GM19351 (cell line): Measurements from ENCODE around the gene AUP1.

Experiments
- ATAC-seq: cut with Tn5 transposase; IDR thresholded peaks from one replicate; pipeline ENCODE4 v1.9.1; 2021; ENCODE audit warnings: mild to moderate bottlenecking, moderate library complexity; ENCODE audit not compliant: unreplicated experiment

AUP1 gene

DNA sequence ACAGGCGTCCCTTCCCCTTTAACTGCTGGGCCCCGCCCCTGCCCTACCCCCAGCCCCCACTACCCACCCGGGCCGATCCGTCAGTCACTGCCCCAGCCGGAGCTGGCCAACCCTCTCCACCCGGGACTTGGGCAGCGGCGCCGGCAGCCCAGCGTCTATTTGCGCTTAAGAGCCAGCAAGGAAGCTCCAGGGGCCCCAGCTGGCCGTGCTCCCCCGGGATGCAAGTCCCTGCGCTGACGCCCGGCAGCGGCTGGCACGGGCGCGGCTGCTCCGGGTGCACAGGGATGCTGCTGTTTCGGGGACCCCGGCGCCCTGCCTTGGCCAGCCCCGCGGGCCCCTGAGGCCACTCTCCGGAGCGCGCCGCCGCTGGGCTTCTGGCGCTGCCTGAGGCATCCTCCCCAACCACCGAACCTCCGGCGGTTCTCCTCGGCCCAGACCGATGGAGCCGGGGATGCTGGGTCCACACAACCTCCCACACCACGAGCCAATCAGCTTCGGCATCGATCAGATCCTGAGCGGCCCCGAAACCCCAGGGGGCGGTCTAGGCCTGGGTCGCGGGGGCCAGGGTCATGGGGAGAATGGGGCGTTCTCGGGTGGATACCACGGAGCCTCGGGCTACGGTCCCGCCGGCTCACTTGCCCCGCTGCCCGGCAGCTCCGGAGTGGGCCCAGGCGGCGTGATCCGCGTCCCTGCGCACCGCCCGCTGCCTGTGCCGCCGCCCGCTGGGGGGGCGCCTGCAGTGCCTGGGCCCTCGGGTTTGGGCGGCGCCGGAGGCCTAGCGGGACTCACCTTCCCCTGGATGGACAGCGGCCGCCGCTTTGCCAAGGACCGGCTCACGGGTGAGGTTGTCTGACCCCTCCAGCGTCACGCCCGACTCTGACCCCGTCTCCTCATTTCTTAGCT is 14.9 kb downstream of the AUP1 start, which contains the start of gene TLX2:
Gene TLX2, plus strand, starts transcription at position 83 of the 903 bp plus-strand sequence. Its CDS starts 357 bp downstream, at position 440.
- ATAC-seq, result no peak

DNA sequence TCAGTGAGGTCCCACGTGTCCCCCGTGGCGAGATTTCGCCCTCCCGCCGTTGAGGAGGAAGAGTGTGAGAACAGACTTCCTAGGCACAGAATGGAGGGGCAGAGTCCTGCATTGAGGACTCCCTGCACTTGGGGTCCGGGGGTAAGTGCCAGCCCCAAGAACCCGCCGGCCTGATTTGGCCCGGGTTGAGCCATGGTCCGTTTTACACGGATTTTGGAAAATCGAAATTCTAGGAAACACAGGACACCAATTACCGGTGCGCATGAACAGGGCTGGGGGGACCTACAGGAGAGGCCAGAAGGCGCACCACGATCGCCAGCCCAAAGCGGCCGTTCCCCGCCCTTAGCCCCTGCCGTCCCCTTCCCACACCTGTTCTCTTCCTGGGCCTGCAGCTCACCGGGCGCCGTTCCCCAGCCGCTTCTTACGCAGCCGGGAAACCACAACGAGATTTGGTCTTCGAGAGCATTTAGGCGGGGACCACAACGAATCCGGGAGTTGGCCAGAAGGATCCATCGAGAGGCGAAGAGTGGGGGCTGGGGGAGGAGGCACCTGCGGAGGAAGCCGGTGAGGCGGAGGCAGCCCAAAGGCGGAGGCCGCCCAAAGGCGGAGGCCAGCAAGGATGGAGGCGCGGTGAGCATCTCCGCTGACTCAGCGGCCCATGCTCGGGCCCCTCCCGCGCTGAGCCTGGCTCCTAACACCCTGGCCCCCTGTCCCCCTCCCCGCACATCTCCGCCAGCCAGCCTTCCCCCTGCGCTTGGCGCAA is 15.7 kb downstream of the AUP1 start:
- no peak for ATAC-seq

DNA sequence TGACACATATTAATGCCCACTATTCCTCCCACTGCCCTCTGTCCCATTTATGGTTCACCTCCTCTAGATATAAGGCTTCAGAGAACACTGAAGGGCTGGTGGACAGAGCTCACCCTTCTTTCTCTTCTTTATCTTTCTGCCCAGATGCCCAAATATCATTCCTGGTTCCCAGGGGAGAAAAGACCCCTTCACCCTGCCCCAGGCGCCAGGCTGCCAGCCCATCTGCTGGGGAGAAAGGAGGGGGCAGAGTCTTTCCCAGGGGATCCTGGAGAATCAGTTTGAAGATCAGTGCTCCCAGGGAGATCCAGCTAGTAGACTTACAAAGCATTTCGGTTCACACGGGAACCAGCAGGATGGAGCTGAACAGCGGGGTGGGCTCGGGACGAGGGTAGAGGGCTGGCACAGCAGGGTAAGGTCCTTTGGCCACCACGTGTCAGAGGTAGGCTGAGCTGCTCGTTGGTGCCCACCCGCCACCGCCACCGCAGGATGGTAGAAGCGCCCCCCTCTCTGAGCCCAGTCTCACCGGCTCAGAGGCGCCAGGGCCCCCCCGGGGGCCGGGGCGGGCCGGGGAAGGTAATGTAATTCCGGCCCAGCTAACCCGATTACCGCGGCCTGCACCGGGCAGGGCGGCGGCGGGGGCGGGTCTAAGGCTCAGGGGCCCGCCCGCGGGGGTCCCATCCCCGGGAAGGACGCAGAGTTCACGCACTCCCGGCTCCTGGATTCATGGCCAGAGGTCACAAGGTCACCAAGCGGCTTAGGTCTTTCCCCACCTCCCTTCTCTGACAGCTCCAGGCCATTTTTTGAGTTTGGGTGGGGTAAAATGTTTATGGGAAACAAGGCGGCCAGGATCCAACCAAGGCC is 16.5 kb downstream of the AUP1 start:
- ATAC-seq, result no peak

DNA sequence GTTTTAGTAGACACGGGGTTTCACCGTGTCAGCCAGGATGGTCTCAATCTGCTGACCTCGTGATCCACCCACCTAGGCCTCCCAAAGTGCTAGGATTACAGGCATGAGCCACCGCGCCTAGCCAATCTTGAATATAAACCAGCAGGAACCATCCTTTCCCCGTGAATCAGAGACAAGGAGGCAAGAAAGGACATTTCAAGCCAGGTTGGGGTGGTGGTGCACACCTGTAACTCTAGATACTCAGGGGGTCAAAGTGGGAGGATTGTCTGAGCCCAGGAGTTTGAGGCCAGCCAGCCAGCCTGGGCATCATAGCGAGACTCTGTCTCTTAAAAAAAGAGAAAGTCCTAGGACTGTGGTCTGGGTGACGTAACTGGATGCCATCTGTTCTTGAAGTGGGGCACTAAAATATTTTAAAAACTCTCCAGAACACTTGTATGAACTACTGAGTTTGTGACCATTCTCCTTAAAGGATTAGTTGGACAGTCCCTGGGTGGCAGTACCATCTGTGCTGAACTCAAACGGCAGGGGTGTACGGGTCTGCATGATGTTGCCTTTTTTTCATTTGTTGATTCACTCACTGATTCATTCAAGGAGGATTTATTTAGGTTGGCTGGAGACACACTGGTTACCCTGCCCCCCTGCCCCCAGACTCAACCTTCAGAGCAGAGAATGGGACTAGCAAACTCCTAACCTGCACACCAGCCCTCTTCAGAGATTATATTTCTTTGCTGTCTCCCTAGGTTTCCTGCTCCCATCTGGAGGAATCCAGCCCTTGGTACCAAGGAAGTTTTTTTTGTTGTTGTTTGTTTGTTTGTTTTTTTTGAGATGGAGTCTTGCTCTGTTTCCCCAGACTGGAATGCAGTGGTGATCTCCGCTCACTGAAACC is 18.2 kb downstream of the AUP1 start:
- ATAC-seq, result no peak

DNA sequence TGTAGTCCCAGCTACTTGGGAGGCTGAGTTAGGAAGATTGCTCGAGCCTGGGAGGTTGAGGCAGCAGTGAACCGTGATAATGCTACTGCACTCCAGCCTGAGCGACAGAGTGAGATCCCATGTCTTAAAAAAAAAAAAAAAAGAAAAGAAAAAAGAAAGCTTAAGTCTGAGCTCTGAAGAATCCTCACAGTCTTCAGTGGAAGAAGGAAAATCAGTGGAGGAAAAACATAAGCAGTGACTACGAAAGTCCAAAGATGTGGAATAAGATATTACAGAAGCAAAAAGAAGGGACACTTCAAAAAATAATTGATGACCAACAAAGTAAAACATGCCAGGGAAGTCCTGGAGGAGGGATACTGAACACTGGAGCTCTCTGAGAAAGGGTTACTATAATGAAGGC is 19.2 kb downstream of the AUP1 start:
- no peak for ATAC-seq

DNA sequence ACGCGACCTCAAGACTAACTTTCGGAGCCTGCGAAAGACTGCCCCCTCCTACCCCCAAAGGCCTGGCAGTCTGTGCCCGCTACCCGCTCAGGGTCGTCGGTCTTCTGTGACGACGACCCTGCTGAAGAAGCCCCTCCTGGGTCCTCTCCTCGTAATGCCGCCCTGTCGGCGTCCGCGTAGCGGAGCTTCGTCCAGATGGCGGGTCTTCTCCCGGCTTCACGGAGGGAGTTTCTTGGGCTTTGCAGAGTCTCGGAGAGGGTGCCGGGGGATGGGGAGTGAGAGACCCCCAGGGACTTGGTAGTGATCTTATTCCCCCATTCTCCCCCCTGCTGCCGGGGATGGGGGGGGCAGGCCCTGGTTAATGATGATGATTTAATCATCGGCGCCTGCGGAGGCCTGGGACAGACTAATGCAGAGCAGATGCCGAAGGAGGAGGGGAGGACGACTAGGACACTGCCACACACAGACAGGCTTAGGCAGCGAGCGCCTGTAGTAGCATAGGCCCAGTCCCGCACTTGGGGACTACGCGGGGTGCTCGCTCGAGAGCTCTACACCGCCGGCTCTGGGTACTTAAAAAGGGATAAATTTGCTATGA is 21.5 kb downstream of the AUP1 start:
- peak; percentile 16 for ATAC-seq

DNA sequence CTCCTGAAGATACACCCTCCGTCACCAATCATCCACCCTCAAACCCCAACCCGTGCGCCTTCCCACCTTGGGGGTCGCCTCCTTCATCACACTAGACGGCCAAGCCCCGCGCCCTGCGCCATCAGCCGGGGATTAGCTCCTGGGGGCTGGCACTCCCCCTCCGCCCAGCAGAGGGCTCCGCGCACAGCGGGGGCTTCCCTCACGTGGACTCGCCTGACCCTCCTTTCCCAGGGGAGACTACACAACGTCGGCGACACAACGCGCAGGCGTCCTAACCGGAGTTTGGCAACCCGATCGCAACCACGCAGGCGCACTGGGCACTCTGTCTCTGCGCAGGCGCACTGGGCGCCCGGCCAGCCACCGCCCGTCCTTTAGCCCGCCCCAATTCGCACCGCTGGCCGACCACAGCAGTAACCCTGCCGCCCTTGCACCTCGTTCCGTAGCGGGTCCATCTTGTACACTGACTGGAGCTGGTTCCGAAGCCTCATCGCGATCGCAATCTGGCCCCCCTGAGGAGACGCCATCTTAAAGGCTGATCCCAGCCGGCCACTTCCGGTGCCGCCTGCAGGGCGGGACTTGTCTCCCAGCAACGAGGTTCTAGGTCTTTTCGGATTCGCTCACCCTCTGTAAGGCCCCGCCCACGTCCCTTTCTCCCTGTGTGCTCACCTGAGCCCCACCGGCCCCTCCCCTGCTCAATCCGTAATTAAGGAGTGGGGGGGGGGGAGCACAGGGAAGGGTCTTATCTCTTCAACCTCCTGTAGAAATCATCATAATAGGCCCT is 22.2 kb downstream of the AUP1 start, which contains the start of gene PCGF1:
Gene PCGF1, minus strand, starts transcription at position 551 of the 781 bp plus-strand sequence. Its CDS starts 27 bp downstream, at position 524.
- peak; percentile 90 for ATAC-seq

DNA sequence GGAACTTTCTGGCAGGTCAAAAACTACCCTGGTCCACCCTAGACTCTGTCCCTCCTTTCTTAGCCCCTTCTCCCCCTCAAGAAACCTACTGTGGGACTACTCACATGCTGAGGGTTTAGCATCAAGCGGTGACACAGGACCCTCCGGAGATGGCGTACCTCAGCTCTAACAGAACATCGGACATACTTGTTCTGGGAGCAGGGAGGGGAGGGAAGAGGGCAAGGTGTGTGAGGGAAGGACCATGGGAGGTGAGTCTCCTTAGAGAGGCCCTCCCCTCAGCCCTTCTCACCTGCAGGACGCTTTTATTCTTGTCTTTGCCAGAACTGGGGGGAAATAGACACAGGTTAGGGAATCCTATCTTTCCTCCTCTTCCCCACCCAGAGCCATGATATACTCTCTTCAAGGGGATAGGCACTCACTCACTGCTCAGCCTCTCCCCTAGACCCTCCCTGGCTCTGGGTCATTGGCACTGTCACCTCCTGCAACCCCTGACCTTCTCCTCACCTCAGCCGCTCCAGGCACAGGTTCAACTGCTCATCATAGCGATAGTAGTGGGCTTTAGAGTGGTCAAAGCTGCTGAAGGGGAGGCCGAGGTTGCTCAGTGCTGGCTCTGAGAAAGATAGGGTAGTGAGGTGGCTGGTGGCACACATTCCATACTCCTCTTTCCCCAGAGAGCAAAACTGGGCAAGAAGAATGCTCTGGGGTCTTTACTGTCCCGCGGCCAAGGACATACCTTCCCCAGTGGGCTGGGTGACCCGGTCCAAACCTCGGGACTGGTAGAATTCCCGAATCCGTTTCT is 23.9 kb downstream of the AUP1 start:
- no peak for ATAC-seq

DNA sequence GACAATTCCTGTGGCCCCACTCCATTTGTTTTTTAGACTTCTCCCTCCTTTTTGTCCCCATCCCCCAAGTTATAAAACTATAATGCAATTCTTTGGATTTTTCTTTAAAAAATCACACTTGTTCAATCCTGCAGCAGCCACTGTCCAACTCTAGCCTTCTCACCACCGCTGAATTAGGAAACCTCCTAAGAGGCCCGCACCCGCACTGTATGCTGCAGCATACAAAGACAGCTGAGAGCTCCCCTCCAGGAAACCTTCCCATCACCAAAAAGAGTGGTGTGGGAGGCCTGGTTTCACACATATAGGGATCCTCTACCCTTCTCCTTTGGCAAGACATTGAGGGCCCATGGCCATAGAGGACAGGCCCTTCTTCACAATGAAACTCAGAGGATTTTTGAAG is 24.9 kb downstream of the AUP1 start:
- ATAC-seq, result no peak

DNA sequence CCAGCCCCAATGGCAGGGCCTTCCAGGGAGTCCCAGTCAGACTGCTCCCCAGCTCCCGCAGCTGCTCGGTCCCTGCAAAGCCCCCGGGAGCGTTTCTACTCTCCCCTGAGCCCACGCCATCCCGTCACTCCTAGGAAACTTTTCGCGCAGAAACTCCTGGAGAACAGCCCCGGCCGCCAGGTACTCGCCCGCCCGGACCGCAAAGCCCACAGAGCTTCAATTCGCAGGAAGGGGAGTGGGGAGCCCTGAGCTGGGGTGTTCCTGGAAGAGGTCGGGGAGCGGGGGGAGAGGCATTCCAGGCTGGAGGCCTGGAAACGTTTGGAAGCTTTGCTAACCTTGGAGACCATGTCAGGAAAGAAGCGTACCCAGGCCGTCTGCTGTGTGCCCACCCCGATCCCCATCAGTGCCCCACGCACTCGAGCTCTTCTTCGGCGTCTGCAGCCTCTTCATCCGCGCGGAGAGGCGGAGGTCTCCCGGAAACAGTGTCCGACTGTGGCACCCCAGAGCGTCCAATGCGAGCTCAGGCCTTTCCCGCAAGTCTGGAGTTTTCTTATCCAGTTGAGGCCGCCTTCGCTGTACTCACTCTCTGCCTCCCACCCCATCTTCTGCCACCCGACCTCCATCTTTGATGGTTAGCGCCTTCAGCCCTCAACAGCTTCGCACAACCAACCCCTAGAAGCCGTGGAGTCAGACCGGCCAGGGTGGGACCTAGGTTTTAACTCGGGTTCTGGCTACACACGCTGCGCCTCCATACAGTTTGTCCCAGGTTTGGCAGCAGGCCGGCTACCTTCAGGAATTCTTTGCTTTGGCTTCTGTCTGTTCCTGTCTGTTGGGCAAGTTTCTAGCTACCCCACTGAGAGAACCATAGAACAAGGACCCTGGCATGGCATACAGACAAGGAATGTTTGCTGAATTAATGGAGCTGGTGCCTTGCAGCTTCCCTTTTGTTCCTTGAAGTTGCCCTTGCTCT is 25.7 kb downstream of the AUP1 start:
- no peak for ATAC-seq

DNA sequence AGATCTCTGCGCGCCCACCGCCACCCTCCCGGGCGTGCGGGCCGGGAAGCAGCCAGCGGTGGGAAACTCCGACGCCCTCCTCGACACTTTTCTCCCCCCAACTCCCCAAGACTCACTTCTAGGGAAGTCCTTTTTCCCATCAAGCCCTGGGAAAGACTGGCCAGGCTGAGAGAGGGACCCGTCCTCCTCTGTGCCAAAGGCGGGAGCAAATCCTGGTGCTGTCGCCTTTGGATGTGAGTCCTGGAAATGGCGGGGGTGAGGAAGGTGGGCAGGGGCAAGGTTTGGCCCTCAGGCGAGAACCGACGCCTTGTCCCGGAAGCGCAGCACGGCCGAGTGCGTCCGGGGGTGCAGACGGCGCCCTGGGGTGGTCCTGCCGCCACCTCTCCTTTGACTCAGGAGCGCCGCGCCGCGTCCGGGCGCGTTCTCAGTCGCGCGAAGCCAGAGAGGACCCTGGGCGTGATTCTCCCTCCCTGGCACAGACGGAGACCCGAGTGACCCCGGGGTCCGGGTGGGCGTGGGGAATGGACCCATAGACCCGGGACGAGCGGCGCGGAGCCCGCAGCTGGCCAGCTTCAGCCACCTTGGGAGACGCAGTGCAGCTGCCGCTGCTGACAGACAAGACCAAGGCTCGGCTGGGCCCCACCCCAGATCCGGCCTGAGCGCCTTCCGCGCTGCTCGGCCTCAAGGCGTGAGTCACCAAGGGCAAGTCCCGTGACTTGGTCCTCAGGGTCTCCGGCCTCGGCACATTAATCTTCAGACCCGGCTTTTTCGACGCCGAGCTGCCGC is 26.6 kb downstream of the AUP1 start:
- peak; percentile 29 for ATAC-seq

DNA sequence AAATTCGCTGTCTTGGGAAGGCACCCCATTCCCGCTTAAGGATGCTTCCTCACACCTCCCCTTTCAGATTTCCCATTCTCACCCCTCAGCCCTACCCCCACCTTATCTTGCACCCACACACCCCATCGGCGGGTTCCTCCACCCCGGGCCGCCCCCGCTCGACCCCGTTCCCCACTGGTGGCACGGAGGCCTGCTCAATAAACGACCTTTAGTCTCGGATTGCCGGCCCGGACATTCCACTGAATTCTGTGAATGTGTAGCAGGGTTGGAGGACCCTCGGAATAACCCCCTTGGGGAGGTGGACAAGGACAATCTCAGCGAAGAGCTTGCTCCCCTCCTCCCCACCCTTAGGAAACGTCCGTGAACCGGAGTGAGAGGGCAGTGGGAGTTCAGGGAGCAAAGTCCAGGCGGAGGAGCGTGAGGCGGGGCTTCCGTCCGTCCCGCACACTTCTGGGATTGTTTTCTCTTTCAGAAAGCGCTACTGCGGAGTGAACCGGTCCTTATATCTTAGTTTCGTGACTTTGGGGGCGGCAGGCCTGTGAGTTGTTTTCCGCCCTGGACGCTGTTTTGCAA is 27.3 kb downstream of the AUP1 start:
- no peak for ATAC-seq

DNA sequence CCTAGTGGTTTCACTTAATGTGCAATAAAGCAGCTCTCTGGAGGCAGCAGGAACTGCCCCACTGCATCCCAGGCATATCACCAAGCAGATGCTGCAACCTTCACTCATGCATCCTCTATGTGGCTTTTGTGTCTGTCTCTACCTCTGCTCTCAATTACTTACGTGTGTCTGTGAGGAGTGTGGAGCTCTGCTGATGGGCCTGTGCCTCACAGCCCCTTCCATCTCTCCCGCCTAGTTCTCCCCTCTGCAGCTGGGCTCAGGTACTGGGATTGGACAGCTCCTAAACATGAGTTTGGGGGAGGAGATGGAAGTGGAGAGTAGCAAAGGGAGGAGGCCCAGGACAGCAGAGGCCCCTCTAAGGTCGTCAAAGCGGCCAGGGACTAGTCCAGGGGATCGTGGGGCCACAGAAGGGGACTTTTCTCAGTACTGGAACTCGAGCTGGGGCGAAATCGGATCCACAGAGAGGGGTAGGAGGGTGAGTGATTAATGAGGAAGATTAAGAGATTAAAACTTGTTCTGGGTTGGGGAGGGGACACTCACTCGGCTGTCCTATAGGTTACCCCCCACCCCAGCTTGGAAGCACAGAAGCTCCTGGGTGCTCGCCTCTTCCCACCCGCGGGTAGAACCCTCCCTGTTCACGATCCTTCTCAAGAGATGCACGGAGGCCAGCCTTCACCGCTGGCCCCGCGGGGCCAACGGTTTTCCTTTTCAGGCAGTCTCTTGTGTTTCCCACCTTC is 28.0 kb downstream of the AUP1 start:
- no peak for ATAC-seq

DNA sequence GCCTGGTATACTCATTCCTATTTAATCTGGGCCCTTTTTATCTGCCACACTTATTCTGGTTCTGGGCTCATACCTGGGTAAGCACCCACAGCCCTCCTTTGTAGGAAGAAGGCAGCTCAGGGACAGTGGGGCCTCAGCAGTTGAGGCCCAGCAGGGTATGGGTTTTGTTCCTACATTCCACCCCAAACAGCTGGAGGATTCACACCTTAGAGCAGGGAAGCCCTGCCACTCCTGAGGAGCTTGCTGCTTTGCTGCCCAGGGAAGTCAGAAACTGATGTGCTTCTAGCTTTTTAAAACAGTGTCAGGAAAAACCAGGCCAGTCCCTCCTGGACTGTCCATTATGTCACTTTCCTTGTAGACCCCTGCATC is 28.9 kb downstream of the AUP1 start:
- ATAC-seq, result no peak

DNA sequence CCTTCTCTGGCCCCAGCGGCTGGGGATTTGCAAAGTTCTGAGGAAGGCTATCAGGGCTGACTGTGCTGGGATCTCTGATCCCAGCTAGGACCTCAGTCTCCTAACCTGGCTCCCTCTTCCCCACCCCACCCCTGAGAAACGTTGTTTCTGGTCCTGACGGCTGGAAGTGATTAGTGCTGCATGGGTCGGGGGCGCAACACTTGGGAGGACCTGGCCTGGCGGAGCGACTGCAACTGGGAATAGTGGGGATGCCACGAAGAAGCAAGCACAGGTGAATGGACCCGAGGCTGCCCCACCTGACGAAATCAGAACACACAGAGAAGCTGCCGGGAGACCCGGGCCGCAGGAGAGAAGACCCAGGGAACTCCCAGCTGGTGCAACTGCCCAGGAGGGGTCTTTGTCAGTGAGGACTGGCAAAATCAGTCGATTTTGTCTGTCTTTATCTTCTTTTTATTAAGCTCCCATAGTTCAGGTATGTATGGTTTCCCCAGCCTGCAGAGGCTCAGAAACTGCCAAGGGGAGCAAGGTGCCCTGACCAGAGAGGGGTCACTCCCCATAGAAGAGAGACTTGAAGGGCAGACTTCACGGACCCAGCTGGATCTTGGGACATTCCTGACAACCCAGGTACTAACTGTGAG is 29.4 kb downstream of the AUP1 start:
- ATAC-seq, result no peak
